Measurements from ENCODE around the gene TRAK2. TPM values are rescaled to one million over a fixed set of nuclear protein-coding genes. Genes with fewer than 3 reads are reported as not detected.

The TRAK2 gene
- total RNA-seq, 1 experiment from 2014 or later: 9.4 TPM

- Histone ChIP-seq H3K9ac (ENCODE audit: low read length) (no peak overlapping the region), H2AFZ (ENCODE audit: low read length) (no peak overlapping the region), H3K4me3 (ENCODE audit: low read length) (no peak overlapping the region), H4K20me1 (ENCODE audit: low read length) (no peaks in the 10 kb centered on the region), H3K4me2 (ENCODE audit: low read length) (no peak overlapping the region), H3F3A (ENCODE audit: low read length, unreplicated experiment) (no peaks in the 10 kb centered on the region), H3K36me3 (ENCODE audit: low read depth, low read length) (no peaks in the 10 kb centered on the region), H3K27ac (ENCODE audit: low read length) (no peak overlapping the region), H3K79me2 (ENCODE audit: low read length) (no peaks in the 10 kb centered on the region), H3K4me1 (ENCODE audit: insufficient read depth, low read length) (no peaks in the 10 kb centered on the region), H3K9me2 (replicated peaks; ENCODE audit: low read length) (no peaks in the 10 kb centered on the region), H3K27me3 (ENCODE audit: low read length) (no peaks in the 10 kb centered on the region), H3K9me3 (ENCODE audit: low read length) (no peaks in the 10 kb centered on the region)
- ChIA-PET CTCF (no interaction called here), POLR2A (ENCODE audit: unreplicated experiment) (no interaction called here)
- TF ChIP-seq EZH2phosphoT487 (IDR thresholded peaks at IDR 0.05; ENCODE audit: borderline replicate concordance, low read length): no peak
- peak; percentile 40; the same call in 1 of the 2 replicates for TF ChIP-seq CTCF (conservative IDR thresholded peaks at IDR 0.05; ENCODE audit: low read depth, low read length)
- TF ChIP-seq EZH2 (IDR thresholded peaks at IDR 0.05; ENCODE audit: low read length, unreplicated experiment): no peak
- ATAC-seq: peak; percentile 55
- BruUV-seq (replicated peaks): no TSS peak
- peak; percentile 17 for DNase-seq
- intact Hi-C loops (cut with micrococcal nuclease): no loop called here
These were observed 106.4 kb downstream of the TRAK2 start for GRCh38 chr2:201344663-201345366.

- no TSS peak for BruUV-seq (replicated peaks)
- H3K4me2 ChIP-seq (ENCODE audit: low read length): no peak overlapping the region
- no peaks in the 10 kb centered on the region for H3K36me3 ChIP-seq (ENCODE audit: low read depth, low read length)
- no peaks in the 10 kb centered on the region for H3K9me2 ChIP-seq (replicated peaks; ENCODE audit: low read length)
- H3K4me3 ChIP-seq (ENCODE audit: low read length): no peak overlapping the region
- no peak for ATAC-seq
- no peaks in the 10 kb centered on the region for H3F3A ChIP-seq (ENCODE audit: low read length, unreplicated experiment)
- POLR2A ChIA-PET (ENCODE audit: unreplicated experiment): no interaction called here
- TF ChIP-seq EZH2 (IDR thresholded peaks at IDR 0.05; ENCODE audit: low read length, unreplicated experiment) (no peak), CTCF (conservative IDR thresholded peaks at IDR 0.05; ENCODE audit: low read depth, low read length) (no peak), EZH2phosphoT487 (IDR thresholded peaks at IDR 0.05; ENCODE audit: borderline replicate concordance, low read length) (no peak)
- H3K9me3 ChIP-seq (ENCODE audit: low read length): no peaks in the 10 kb centered on the region
- CTCF ChIA-PET: no interaction called here
- no peak for DNase-seq
- no peak overlapping the region for H2AFZ ChIP-seq (ENCODE audit: low read length)
- H3K27me3 ChIP-seq (ENCODE audit: low read length): no peaks in the 10 kb centered on the region
- H3K79me2 ChIP-seq (ENCODE audit: low read length): no peaks in the 10 kb centered on the region
- no peak overlapping the region for H3K27ac ChIP-seq (ENCODE audit: low read length)
- H3K9ac ChIP-seq (ENCODE audit: low read length): no peak overlapping the region
- no peaks in the 10 kb centered on the region for H4K20me1 ChIP-seq (ENCODE audit: low read length)
- intact Hi-C loops (cut with micrococcal nuclease): no loop called here
- H3K4me1 ChIP-seq (ENCODE audit: insufficient read depth, low read length): no peaks in the 10 kb centered on the region
These were observed 107.7 kb downstream of the TRAK2 start for GRCh38 chr2:201343559-201343958.

DNA sequence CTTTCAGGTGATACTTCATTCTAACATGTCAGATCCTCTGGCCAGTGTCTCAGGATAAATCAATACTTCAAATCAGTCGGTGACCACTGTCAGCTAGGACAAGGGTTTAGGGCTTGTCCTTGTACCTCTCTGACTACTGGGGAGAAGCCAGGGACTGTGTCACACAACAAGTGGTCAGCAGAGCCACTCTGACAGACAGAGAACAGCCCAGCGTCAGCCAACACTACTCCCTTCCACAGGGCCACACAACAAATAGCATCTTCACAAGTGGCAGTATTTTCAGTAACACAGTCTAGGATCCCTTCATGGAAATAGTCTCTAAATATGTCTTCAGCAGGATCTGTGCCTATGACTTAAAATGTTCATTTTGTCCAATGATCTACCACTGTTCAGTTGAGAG is 108.3 kb downstream of the TRAK2 start:
- POLR2A ChIA-PET (ENCODE audit: unreplicated experiment): no interaction called here
- intact Hi-C loops (cut with micrococcal nuclease): no loop called here
- no TSS peak for BruUV-seq (replicated peaks)

More for the DNA sequence above, 108.3 kb downstream of the TRAK2 start:
- CTCF ChIA-PET: no interaction called here
- Histone ChIP-seq H3K9me2 (replicated peaks; ENCODE audit: low read length) (no peaks in the 10 kb centered on the region), H3K79me2 (ENCODE audit: low read length) (no peaks in the 10 kb centered on the region), H4K20me1 (ENCODE audit: low read length) (no peaks in the 10 kb centered on the region), H3K9me3 (ENCODE audit: low read length) (no peaks in the 10 kb centered on the region), H2AFZ (ENCODE audit: low read length) (no peak overlapping the region), H3K4me1 (ENCODE audit: insufficient read depth, low read length) (no peaks in the 10 kb centered on the region), H3K4me3 (ENCODE audit: low read length) (no peak overlapping the region), H3F3A (ENCODE audit: low read length, unreplicated experiment) (no peaks in the 10 kb centered on the region), H3K4me2 (ENCODE audit: low read length) (no peak overlapping the region), H3K27me3 (ENCODE audit: low read length) (no peaks in the 10 kb centered on the region), H3K9ac (ENCODE audit: low read length) (no peak overlapping the region), H3K27ac (ENCODE audit: low read length) (no peak overlapping the region), H3K36me3 (ENCODE audit: low read depth, low read length) (no peaks in the 10 kb centered on the region)
- DNase-seq (no peak), ATAC-seq (no peak)
- TF ChIP-seq EZH2phosphoT487 (IDR thresholded peaks at IDR 0.05; ENCODE audit: borderline replicate concordance, low read length): no peak
